HEK293 (cell line): ENCODE results near the gene AGAP3.

Source experiments
- CTCF ChIA-PET: fragments of 350-600 bp; formaldehyde crosslinking; extraction: SDS; loops from one replicate; lab custom pipeline; 2021; ENCODE audit warnings: antibody characterized with exemption; lab: Yijun Ruan, JAX
- POLR2A ChIA-PET: fragments of 300-600 bp; formaldehyde crosslinking; extraction: SDS; loops from one replicate; lab custom pipeline; 2020; ENCODE audit warnings: antibody characterized with exemption, inconsistent platforms; lab: Yijun Ruan, JAX
- H3K27ac ChIP-seq: fragments of 200-500 bp; sonication (Bioruptor generic); 2 replicates; pipeline ENCODE4 v1.5.1; 2014; ENCODE audit warnings: low read depth, low read length, control low read depth, inconsistent platforms; ENCODE audit errors: extremely low read depth
- H3K36me3 ChIP-seq, 2 experiments: fragments of 200-500 bp in 1 of 2; sonication (Bioruptor generic) in 1 of 2; 1 replicate in 1 of 2; 2 replicates in 1 of 2; pipeline ENCODE4 v1.5.1; 2014 to 2017; ENCODE audit warnings: inconsistent platforms in 2 of 2, low read length in 2 of 2; ENCODE audit not compliant: control insufficient read depth in 2 of 2, insufficient read depth in 1 of 2
- H3K4me1 ChIP-seq: fragments of 200-500 bp; sonication (Bioruptor generic); 2 replicates; pipeline ENCODE4 v1.5.1; 2014; ENCODE audit warnings: mild to moderate bottlenecking, low read length, inconsistent platforms; ENCODE audit not compliant: control insufficient read depth, insufficient read depth
- H3K4me3 ChIP-seq: 2 replicates; pipeline ENCODE4 v1.5.1; 2011; ENCODE audit warnings: low read depth, mild to moderate bottlenecking, control low read depth, low read length, moderate library complexity
- H3K9me3 ChIP-seq: fragments of 200-500 bp; sonication (Bioruptor generic); 2 replicates; pipeline ENCODE4 v1.5.1; 2014; ENCODE audit warnings: low read depth, low read length, inconsistent platforms; ENCODE audit not compliant: control insufficient read depth, insufficient read depth
- GLI2 ChIP-seq: fragments of 450-650 bp; formaldehyde crosslinking; IDR thresholded peaks from 2 replicates; pipeline ENCODE4; 2017; ENCODE audit warnings: missing biosample characterization, missing genetic modification characterization, low read depth, borderline replicate concordance
- GLI4 ChIP-seq: fragments of 450-650 bp; formaldehyde crosslinking; IDR thresholded peaks from 2 replicates; pipeline ENCODE4 v1.5.1; 2016; ENCODE audit warnings: missing biosample characterization, missing genetic modification characterization
- IKZF3 ChIP-seq: fragments of 450-650 bp; IDR thresholded peaks from 2 replicates; pipeline ENCODE4 v1.5.0; 2018; ENCODE audit warnings: missing biosample characterization, mild to moderate bottlenecking, missing genetic modification characterization, moderate library complexity
- KLF10 ChIP-seq: fragments of 450-650 bp; IDR thresholded peaks from 2 replicates; pipeline ENCODE4 v1.5.1; 2018; ENCODE audit warnings: missing biosample characterization, mild to moderate bottlenecking, missing genetic modification characterization
- ZFP69B ChIP-seq: fragments of 450-650 bp; formaldehyde crosslinking; IDR thresholded peaks from 2 replicates; pipeline ENCODE4 v1.5.1; 2016; ENCODE audit warnings: missing biosample characterization, missing genetic modification characterization
- ZIC2 ChIP-seq: fragments of 450-650 bp; formaldehyde crosslinking; IDR thresholded peaks from 2 replicates; pipeline ENCODE4 v1.5.1; 2016; ENCODE audit warnings: missing biosample characterization, missing genetic modification characterization
- ZNF133 ChIP-seq: fragments of 450-650 bp; formaldehyde crosslinking; IDR thresholded peaks from 2 replicates; pipeline ENCODE4 v1.5.1; 2016; ENCODE audit warnings: missing biosample characterization, missing genetic modification characterization
- ZNF174 ChIP-seq: fragments of 450-650 bp; formaldehyde crosslinking; IDR thresholded peaks from 2 replicates; pipeline ENCODE4 v1.5.0; 2017; ENCODE audit warnings: missing biosample characterization, mild to moderate bottlenecking, missing genetic modification characterization
- ZNF202 ChIP-seq: fragments of 450-650 bp; formaldehyde crosslinking; IDR thresholded peaks from 2 replicates; pipeline ENCODE4 v1.5.1; 2016; ENCODE audit warnings: missing biosample characterization, missing genetic modification characterization, borderline replicate concordance
- ZNF416 ChIP-seq: fragments of 450-650 bp; formaldehyde crosslinking; IDR thresholded peaks from 2 replicates; pipeline ENCODE4 v1.5.1; 2016; ENCODE audit warnings: missing biosample characterization, missing genetic modification characterization
- ZNF610 ChIP-seq: fragments of 450-650 bp; formaldehyde crosslinking; IDR thresholded peaks from 2 replicates; pipeline ENCODE4 v1.5.1; 2016; ENCODE audit warnings: missing biosample characterization, missing genetic modification characterization, borderline replicate concordance
- ZNF660 ChIP-seq: fragments of 450-650 bp; IDR thresholded peaks from 2 replicates; pipeline ENCODE4 v1.5.1; 2018; ENCODE audit warnings: missing biosample characterization, mild to moderate bottlenecking, missing genetic modification characterization
- ZNF76 ChIP-seq: fragments of 450-650 bp; formaldehyde crosslinking; IDR thresholded peaks from 2 replicates; pipeline ENCODE4; 2016; ENCODE audit warnings: low read depth, missing biosample characterization, missing genetic modification characterization, borderline replicate concordance
- TF ChIP-seq, protein P1 (sequence below): fragments of 450-650 bp; formaldehyde crosslinking; IDR thresholded peaks from 2 replicates; pipeline ENCODE4 v1.5.1; 2016; ENCODE audit warnings: missing biosample characterization, missing genetic modification characterization, low read depth
- TF ChIP-seq, protein P2 (sequence below): fragments of 450-650 bp; formaldehyde crosslinking; IDR thresholded peaks from 2 replicates; pipeline ENCODE4 v1.5.1; 2016; ENCODE audit warnings: missing biosample characterization, missing genetic modification characterization
- TF ChIP-seq, protein P3 (sequence below): fragments of 450-650 bp; formaldehyde crosslinking; IDR thresholded peaks from 2 replicates; pipeline ENCODE4 v1.5.1; 2017; ENCODE audit warnings: missing biosample characterization, missing genetic modification characterization
- TF ChIP-seq, protein P4 (sequence below): fragments of 450-650 bp; formaldehyde crosslinking; IDR thresholded peaks from 2 replicates; pipeline ENCODE4 v1.5.1; 2017; ENCODE audit warnings: missing biosample characterization, missing genetic modification characterization

Gene AGAP3

DNA sequence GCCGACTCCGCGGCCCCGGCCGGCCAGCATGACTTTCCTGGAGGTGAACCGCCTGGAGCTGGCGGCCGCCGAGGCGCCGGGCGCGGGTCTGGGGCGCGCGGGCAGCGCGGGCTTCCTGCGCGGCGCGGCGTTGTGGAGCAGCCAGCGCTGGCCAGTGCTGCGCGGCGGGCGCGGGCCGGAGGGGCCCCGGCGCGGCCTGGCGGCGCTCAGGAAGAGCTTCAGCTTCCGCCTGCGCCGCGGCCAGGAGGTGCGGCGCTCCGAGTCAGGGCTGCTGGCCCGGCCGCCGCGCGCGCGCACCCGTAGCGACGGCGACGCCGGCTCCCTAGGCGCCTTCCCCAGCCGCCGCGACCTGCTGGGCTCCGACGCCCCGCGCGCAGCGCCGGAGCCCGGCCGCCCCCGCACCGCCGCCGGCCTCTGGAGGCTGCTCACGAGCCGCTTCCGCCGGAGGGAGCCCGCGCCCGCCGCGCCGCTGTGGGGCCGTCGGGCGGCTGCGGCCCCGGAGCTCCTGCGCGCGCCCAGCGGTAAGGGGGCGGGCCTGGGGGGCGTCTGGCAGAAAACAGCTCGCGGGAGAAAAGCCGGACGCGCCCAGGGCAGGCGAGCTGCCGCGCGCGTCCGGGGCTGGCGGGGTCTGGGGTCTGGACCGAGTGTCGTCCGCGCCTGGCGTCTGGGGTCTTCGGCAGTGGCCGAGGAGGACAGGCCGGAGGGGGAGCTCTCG, 29.0 kb downstream of the AGAP3 start:
- Histone ChIP-seq H3K27ac (no peak overlapping the region), H3K4me1 (no peaks in the 10 kb centered on the region), H3K9me3 (no peaks in the 10 kb centered on the region), H3K36me3 (peaks cover 0 to 47% of the 10 kb centered on the region in 2 experiments; a peak in 1 of 3 replicates), H3K4me3 (peak overlapping the region; percentile 17)
- no peak for TF ChIP-seq ZNF76 (tag by site-specific recombination)
- TF ChIP-seq, protein P1, sequence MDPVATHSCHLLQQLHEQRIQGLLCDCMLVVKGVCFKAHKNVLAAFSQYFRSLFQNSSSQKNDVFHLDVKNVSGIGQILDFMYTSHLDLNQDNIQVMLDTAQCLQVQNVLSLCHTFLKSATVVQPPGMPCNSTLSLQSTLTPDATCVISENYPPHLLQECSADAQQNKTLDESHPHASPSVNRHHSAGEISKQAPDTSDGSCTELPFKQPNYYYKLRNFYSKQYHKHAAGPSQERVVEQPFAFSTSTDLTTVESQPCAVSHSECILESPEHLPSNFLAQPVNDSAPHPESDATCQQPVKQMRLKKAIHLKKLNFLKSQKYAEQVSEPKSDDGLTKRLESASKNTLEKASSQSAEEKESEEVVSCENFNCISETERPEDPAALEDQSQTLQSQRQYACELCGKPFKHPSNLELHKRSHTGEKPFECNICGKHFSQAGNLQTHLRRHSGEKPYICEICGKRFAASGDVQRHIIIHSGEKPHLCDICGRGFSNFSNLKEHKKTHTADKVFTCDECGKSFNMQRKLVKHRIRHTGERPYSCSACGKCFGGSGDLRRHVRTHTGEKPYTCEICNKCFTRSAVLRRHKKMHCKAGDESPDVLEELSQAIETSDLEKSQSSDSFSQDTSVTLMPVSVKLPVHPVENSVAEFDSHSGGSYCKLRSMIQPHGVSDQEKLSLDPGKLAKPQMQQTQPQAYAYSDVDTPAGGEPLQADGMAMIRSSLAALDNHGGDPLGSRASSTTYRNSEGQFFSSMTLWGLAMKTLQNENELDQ (tag by site-specific recombination): no peak
- TF ChIP-seq ZFP69B (tag by site-specific recombination): no peak
- no peak for TF ChIP-seq GLI2 (tag by site-specific recombination)
- TF ChIP-seq, protein P2, sequence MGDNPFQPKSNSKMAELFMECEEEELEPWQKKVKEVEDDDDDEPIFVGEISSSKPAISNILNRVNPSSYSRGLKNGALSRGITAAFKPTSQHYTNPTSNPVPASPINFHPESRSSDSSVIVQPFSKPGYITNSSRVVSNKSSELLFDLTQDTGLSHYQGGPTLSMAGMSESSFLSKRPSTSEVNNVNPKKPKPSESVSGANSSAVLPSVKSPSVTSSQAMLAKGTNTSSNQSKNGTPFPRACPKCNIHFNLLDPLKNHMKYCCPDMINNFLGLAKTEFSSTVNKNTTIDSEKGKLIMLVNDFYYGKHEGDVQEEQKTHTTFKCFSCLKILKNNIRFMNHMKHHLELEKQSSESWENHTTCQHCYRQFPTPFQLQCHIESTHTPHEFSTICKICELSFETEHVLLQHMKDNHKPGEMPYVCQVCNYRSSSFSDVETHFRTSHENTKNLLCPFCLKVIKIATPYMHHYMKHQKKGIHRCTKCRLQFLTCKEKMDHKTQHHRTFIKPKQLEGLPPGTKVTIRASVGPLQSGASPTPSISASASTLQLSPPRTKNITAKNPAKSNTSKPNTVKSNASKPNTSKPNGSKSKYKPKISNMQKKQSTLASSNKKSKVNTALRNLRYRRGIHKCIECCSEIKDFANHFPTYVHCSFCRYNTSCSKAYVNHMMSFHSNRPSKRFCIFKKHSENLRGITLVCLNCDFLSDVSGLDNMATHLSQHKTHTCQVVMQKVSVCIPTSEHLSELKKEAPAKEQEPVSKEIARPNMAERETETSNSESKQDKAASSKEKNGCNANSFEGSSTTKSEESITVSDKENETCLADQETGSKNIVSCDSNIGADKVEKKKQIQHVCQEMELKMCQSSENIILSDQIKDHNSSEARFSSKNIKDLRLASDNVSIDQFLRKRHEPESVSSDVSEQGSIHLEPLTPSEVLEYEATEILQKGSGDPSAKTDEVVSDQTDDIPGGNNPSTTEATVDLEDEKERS (tag by site-specific recombination): no peak
- TF ChIP-seq, protein P3, sequence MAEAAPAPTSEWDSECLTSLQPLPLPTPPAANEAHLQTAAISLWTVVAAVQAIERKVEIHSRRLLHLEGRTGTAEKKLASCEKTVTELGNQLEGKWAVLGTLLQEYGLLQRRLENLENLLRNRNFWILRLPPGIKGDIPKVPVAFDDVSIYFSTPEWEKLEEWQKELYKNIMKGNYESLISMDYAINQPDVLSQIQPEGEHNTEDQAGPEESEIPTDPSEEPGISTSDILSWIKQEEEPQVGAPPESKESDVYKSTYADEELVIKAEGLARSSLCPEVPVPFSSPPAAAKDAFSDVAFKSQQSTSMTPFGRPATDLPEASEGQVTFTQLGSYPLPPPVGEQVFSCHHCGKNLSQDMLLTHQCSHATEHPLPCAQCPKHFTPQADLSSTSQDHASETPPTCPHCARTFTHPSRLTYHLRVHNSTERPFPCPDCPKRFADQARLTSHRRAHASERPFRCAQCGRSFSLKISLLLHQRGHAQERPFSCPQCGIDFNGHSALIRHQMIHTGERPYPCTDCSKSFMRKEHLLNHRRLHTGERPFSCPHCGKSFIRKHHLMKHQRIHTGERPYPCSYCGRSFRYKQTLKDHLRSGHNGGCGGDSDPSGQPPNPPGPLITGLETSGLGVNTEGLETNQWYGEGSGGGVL (tag by site-specific recombination): no peak
- TF ChIP-seq, protein P4, sequence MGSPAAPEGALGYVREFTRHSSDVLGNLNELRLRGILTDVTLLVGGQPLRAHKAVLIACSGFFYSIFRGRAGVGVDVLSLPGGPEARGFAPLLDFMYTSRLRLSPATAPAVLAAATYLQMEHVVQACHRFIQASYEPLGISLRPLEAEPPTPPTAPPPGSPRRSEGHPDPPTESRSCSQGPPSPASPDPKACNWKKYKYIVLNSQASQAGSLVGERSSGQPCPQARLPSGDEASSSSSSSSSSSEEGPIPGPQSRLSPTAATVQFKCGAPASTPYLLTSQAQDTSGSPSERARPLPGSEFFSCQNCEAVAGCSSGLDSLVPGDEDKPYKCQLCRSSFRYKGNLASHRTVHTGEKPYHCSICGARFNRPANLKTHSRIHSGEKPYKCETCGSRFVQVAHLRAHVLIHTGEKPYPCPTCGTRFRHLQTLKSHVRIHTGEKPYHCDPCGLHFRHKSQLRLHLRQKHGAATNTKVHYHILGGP (tag by site-specific recombination): no peak
- TF ChIP-seq ZNF133 (tag by site-specific recombination): no peak
- TF ChIP-seq ZNF660 (tag by site-specific recombination): no peak
- TF ChIP-seq ZNF416 (tag by site-specific recombination): no peak
- TF ChIP-seq ZNF174 (tag by site-specific recombination): no peak
- TF ChIP-seq KLF10 (tag by site-specific recombination): no peak
- TF ChIP-seq IKZF3 (tag by site-specific recombination): no peak
- TF ChIP-seq GLI4: no peak
- no peak for TF ChIP-seq ZNF202
- no peak for TF ChIP-seq ZIC2 (tag by site-specific recombination)
- no peak for TF ChIP-seq ZNF610 (tag by site-specific recombination)
- CTCF ChIA-PET: interaction anchor here (0.6 to 2.8 kb wide), 10 partner anchors 8 to 182 kb away, joined by 3 to 9 read pairs (median 4); no protein-coding TSS in a partner anchor
- POLR2A ChIA-PET: interaction anchor here (1.2 to 1.4 kb wide), 2 partner anchors 52 to 112 kb away, joined by 3 to 4 read pairs; partner anchors contain the start of gene ABCF2
